BLaER1 (cell line): ENCODE measurements around the gene MED16.

Experiments used
- H3K27ac ChIP-seq: shearing (Covaris generic); formaldehyde crosslinking; 2 replicates; pipeline ENCODE4 v1.8.1; 2022
- H3K27me3 ChIP-seq: shearing (Covaris generic); formaldehyde crosslinking; 2 replicates; pipeline ENCODE4 v1.8.1; 2022
- H3K36me3 ChIP-seq: shearing (Covaris generic); formaldehyde crosslinking; 2 replicates; pipeline ENCODE4 v1.8.1; 2022
- H3K4me1 ChIP-seq: shearing (Covaris generic); formaldehyde crosslinking; 2 replicates; pipeline ENCODE4 v1.8.1; 2022
- H3K4me2 ChIP-seq: shearing (Covaris generic); formaldehyde crosslinking; 2 replicates; pipeline ENCODE4 v1.8.1; 2022
- H3K4me3 ChIP-seq: shearing (Covaris generic); formaldehyde crosslinking; 2 replicates; pipeline ENCODE4 v1.8.1; 2022
- H3K9ac ChIP-seq: shearing (Covaris generic); formaldehyde crosslinking; 2 replicates; pipeline ENCODE4 v1.8.1; 2022
- H3K9me3 ChIP-seq: shearing (Covaris generic); formaldehyde crosslinking; 2 replicates; pipeline ENCODE4 v1.8.1; 2022
- H4K20me1 ChIP-seq: shearing (Covaris generic); formaldehyde crosslinking; 2 replicates; pipeline ENCODE4 v1.8.1; 2022
- Cebpa-rat ChIP-seq: shearing (Covaris generic); IDR thresholded peaks from 2 replicates; pipeline ENCODE4 v1.8.1; 2022

The MED16 gene

DNA sequence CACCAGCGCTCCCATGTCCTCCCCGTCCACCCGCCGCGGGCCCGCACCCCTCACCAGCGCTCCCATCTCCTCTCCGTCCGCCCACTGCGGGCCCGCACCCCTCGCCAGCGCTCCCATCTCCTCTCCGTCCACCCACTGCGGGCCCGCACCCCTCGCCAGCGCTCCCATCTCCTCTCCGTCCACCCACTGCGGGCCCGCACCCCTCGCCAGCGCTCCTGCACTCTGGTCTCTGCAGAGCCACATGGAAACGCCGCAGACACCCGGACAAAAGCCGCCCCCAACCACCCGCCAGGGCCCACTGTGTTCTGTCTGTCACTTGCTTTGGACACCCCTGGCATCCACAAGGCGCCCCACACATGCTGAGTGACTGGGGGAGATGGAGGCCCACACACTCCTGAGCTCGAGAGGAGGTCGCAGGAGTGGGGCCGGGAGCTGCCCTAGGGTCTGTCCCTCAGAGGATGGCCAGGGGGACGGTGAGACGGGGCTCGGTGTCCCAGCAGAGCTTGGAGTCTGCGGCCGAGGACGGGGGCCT, 26.2 kb downstream of the MED16 start:
- Histone ChIP-seq H3K36me3 (peaks cover 38% of the 10 kb centered on the region), H3K4me3 (0 out of 2 replicates have a peak overlapping the region, but pooled peaks have one; percentile 17), H3K9me3 (no peaks in the 10 kb centered on the region), H3K4me2 (peak overlapping the region; percentile 75), H4K20me1 (no peaks in the 10 kb centered on the region), H3K9ac (peak overlapping the region; percentile 60; the same call in 1 of the 2 replicates), H3K4me1 (peaks cover 54% of the 10 kb centered on the region), H3K27ac (peak overlapping the region; percentile 84), H3K27me3 (peaks cover 12% of the 10 kb centered on the region)
- TF ChIP-seq Cebpa-rat: no peak

- Histone ChIP-seq H3K36me3 (peaks cover 8% of the 10 kb centered on the region), H3K4me3 (peak overlapping the region; percentile 60), H3K27me3 (peaks cover 45% of the 10 kb centered on the region), H4K20me1 (peaks cover 16% of the 10 kb centered on the region), H3K9ac (0 out of 2 replicates have a peak overlapping the region, but pooled peaks have one; percentile 41), H3K4me1 (peaks cover 59% of the 10 kb centered on the region), H3K9me3 (peaks cover 9% of the 10 kb centered on the region), H3K27ac (no peak overlapping the region), H3K4me2 (peak overlapping the region; percentile 92)
- TF ChIP-seq Cebpa-rat: no peak
Measured at GRCh38 chr19:863315-863620, 29.7 kb downstream of the MED16 start.

GRCh38 chr19:862581-863314, 30.2 kb downstream of the MED16 start:
- peaks cover 3% of the 10 kb centered on the region for H3K36me3 ChIP-seq
- peaks cover 10% of the 10 kb centered on the region for H3K9me3 ChIP-seq
- no peak overlapping the region for H3K9ac ChIP-seq
- H3K27ac ChIP-seq: no peak overlapping the region
- peaks cover 56% of the 10 kb centered on the region for H3K4me1 ChIP-seq
- peaks cover 50% of the 10 kb centered on the region for H3K27me3 ChIP-seq
- no peak for TF ChIP-seq Cebpa-rat
- peaks cover 16% of the 10 kb centered on the region for H4K20me1 ChIP-seq
- peak overlapping the region; percentile 92 for H3K4me2 ChIP-seq
- peak overlapping the region; percentile 60 for H3K4me3 ChIP-seq

DNA sequence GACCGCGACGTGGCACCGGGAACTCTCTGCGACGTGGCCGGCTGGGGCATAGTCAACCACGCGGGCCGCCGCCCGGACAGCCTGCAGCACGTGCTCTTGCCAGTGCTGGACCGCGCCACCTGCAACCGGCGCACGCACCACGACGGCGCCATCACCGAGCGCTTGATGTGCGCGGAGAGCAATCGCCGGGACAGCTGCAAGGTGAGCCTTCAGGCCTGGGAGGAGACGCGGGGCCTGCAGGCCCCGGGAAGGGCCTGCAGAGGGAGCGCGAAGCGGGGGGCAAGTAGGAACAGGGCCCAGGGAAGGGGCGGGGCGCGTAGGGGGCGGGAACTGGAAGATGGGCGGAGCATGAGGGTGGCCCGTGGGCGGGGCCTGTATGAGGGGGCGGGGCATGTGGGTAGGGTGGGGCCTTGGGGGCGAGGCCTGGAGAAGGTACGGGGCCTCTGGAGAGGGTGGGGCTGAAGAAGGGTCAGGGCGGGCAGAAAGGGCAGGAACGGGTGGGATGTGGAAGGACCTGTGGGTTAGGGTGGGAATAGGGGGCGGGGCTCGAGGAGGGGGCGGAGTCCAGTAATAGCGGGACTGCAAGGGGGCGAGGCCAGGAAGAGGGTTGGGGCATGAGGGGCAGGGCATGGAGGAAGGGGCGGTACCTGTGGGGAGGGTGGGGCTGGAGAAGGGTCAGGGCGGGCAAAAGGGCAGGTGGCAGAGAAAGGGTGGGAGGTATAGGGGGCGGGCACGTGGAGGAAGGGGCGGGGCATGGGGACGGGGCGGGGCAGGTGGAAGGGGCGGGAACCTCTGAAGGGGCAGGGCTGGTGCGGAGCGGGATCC, 31.0 kb downstream of the MED16 start:
- peak overlapping the region; percentile 92; the same call in 1 of the 2 replicates for H3K4me2 ChIP-seq
- H3K36me3 ChIP-seq: no peaks in the 10 kb centered on the region
- H3K9ac ChIP-seq: no peak overlapping the region
- H3K27ac ChIP-seq: no peak overlapping the region
- peaks cover 16% of the 10 kb centered on the region for H4K20me1 ChIP-seq
- peaks cover 51% of the 10 kb centered on the region for H3K4me1 ChIP-seq
- no peak overlapping the region for H3K4me3 ChIP-seq
- TF ChIP-seq Cebpa-rat: no peak
- peaks cover 10% of the 10 kb centered on the region for H3K9me3 ChIP-seq
- peaks cover 54% of the 10 kb centered on the region for H3K27me3 ChIP-seq

GRCh38 chr19:861141-861755, 31.7 kb downstream of the MED16 start:
- Histone ChIP-seq H3K4me1 (peaks cover 48% of the 10 kb centered on the region), H3K27ac (no peak overlapping the region), H3K4me2 (peak overlapping the region; percentile 39), H3K9ac (no peak overlapping the region), H3K36me3 (no peaks in the 10 kb centered on the region), H3K9me3 (peaks cover 10% of the 10 kb centered on the region), H4K20me1 (peaks cover 16% of the 10 kb centered on the region), H3K4me3 (no peak overlapping the region), H3K27me3 (peaks cover 54% of the 10 kb centered on the region)
- no peak for TF ChIP-seq Cebpa-rat

DNA sequence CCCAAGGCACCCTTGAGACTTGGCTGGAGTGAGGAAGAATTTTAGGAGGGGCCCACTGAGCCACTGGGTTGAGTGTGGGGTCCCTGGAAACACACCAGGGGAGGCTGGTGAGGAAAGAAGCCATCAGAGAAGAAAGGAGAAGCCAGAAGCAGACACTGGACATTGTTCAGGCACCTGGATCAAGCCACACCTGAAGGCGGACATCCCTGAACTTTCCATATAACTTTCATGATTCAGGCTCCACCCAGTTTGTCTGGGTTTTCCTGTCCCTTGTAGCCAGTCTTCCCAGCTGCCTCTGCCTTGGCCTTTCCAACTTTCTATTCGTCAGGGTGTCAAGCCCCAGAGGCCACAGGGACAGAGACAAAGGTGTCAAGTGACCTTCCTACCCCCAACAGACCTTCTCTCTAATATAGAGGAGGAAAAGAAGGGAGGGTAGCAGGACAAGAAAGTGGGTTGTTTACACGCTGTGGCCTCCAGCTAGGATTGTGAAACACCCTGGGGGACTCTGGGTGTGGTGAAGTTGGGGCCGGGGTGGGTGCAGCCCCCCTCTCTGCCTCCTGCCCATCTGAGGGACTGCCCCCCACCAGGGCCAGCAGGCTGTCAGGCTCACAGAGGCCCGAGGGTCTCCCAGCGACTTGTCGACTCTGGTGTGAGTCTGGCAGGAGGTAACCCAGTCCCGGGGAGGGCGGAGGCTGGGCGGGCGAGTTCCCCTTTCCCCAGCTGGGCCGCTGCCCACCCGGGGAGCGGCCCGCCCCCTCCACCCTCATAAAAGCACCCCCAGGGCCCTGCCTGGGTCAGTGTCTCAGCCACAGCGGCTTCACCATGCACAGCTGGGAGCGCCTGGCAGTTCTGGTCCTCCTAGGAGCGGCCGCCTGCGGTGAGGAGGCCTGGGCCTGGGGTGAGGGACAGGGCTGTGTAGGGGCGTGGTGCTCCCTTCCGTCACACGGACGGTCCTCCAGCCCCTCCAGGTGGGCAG, 33.8 kb downstream of the MED16 start, which contains the start of gene CFD:
TSS of gene CFD (plus strand) at position 797 of the 976 bp plus-strand sequence. CDS start at position 823, 26 bp downstream.
- Histone ChIP-seq H3K4me1 (peaks cover 36% of the 10 kb centered on the region), H3K9ac (no peak within 1 kb of the TSS), H3K9me3 (peaks cover 10% of the 10 kb centered on the region), H3K27ac (no peak within 1 kb of the TSS), H3K27me3 (peaks cover 54% of the 10 kb centered on the region), H4K20me1 (peaks cover 16% of the 10 kb centered on the region), H3K4me3 (peak within 1 kb of the TSS; percentile 57), H3K36me3 (no peaks in the 10 kb centered on the region), H3K4me2 (peak within 1 kb of the TSS; percentile 65)
- TF ChIP-seq Cebpa-rat: no peak

GRCh38 chr19:858284-858683, 34.7 kb downstream of the MED16 start:
- Histone ChIP-seq H3K4me2 (no peak overlapping the region), H3K4me3 (no peak overlapping the region), H3K36me3 (no peaks in the 10 kb centered on the region), H3K4me1 (peaks cover 27% of the 10 kb centered on the region), H3K9me3 (peaks cover 10% of the 10 kb centered on the region), H3K27me3 (peaks cover 52% of the 10 kb centered on the region), H3K9ac (no peak overlapping the region), H3K27ac (no peak overlapping the region), H4K20me1 (peaks cover 16% of the 10 kb centered on the region)
- TF ChIP-seq Cebpa-rat: no peak

GRCh38 chr19:855566-856120, 37.3 kb downstream of the MED16 start:
- TF ChIP-seq Cebpa-rat: no peak
- Histone ChIP-seq H4K20me1 (peaks cover 16% of the 10 kb centered on the region), H3K4me1 (peaks cover 17% of the 10 kb centered on the region), H3K4me3 (no peak overlapping the region), H3K9ac (no peak overlapping the region), H3K4me2 (no peak overlapping the region), H3K36me3 (no peaks in the 10 kb centered on the region), H3K27ac (no peak overlapping the region), H3K27me3 (peaks cover 55% of the 10 kb centered on the region), H3K9me3 (peaks cover 10% of the 10 kb centered on the region)
